GM11168 (cell line): ENCODE measurements around the gene BICRA.
"Not testable (repeated sequence)": the region's sequence is repeated elsewhere in the genome, so short reads cannot be mapped to it uniquely, and the experiment has no call there.

Source experiments
- in situ Hi-C: fragments of 300-500 bp; cut with MboI; formaldehyde crosslinking; loops from one replicate; pipeline ENCODE4 v1.12.0; 2022; ENCODE audit warnings: low sequenced_read_pairs; ENCODE audit not compliant: unreplicated experiment

BICRA gene

DNA sequence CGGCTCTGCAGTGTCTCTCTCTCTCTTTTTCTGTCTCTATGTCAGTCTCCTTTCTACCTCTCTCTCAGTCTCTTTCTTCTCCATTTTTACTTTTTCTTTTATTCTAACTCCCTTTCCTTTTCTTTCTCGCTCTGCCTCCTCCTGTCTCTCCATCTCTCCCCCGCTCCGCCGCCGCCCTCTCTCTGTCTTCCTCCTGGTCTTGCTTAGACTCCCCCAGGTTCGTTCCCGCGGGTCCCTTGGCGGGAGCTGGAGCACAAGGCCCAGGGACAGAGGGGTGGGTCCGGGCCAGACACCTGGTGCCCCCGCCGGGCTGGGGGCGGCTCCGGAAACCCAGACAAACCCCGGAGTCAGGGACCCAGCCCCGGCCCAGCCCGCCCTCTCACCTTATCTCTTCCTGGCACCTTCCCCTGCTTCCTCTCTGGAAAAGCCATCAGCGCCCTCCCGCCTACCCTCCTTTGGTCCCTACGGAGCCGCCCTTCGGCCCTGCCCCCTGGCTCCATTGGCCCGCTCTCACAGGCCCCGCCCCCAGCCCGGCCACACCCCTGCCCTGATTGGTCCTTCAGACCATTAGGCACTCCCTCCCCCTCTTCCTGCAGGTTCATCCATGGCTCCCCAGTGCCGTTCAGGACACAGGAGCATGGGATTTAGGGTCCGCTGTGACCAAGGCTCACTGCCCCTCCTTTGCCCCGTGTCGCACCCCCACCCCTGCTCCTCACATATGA is 121.0 kb downstream of the BICRA start:
- in situ Hi-C loops: no loop called here

DNA sequence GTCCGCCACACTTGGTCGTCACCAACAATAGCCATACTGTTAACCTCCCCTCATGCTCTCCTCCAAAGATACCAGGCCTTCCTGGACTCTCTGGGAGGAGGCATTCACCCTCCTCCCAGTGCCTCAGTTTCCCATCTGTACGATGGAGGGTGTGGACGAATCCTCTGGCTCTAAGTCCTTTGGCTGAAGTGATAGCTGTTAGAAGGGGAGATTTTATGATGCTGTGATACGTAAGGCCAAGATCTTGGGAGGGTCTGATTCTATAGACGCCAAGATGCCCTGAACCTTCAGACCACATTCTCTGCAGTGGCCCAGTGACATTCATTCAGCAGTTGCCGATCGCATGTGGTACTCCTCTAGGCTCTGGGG is 121.6 kb downstream of the BICRA start:
- in situ Hi-C loops: no loop called here

DNA sequence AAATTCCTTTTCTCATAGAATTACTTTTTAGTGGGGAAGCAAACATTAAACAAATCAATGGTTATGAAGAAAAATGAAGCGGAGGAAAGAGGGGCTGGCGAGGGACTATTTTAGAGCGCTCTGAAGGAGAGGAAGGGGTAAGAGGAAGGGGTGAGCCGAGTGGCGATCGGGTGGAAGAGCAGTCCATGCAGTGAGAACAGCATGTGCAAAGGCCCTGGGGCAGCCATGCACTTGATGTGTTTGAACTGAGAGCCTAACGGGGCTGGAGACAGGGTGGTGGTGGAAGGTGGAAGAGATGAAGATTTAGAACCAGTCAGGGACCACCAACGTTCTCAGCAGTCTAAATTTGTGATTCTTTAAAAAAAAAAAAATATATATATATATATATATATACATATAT is 122.0 kb downstream of the BICRA start:
- in situ Hi-C loops: no loop called here

DNA sequence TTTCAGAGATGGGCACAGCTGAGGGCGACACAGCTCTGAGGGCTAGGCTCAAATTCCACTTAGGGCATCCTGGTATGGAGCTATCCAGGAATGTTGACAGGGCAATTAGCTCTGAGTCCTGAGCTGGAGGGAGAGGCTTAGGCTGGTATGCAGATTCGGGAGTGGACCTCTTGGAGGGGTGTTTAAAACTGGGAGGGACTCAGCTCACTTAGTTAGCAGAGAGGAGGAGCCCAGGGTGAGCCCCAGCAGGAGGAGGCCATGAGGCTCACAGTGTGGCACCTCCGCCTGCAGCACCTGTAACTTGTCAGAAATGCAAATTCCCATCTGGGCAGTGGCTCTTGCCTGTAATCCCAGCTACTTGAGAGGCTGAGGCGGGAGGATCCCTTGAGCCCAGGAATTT is 126.2 kb downstream of the BICRA start:
- in situ Hi-C loops: no loop called here

DNA sequence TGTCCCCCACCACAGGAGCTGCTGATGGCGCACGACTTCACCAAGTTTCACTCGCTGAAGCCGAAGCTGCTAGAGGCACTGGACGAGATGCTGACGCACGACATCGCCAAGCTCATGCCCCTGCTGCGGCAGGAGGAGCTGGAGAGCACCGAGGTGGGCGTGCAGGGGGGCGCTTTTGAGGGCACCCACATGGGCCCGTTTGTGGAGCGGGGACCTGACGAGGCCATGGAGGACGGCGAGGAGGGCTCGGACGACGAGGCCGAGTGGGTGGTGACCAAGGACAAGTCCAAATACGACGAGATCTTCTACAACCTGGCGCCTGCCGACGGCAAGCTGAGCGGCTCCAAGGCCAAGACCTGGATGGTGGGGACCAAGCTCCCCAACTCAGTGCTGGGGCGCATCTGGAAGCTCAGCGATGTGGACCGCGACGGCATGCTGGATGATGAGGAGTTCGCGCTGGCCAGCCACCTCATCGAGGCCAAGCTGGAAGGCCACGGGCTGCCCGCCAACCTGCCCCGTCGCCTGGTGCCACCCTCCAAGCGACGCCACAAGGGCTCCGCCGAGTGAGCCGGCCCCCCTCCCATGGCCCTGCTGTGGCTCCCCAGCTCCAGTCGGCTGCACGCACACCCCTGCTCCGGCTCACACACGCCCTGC is 132.1 kb downstream of the BICRA start:
- in situ Hi-C loops: no loop called here

DNA sequence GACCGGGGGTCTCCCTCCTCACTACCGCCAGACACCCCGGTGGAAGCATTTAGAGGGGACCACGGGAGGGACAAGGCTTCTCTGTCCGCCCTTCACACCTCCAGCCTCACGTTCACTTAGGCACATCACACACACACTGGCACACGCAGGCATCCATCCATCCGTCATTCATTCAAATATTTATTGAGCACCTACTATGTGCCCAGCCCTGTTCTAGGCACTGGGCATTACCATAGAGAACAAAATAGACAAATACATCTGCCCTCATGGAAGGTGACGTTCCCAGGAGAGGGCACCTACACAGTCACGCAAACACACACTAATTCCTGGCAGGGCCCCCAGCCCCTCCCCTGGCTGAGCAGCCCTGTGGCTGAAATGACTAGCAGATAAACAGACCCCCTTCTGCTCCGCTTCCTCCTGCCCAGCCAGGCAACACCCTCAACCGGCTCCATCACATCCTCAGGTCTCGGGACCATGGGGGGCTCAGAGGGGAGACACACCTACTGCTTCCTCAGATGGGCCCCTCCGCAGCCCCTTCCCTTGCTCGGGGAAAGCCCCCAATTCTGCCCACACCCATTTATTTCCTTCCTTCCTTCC is 132.7 kb downstream of the BICRA start:
- in situ Hi-C loops: no loop called here

DNA sequence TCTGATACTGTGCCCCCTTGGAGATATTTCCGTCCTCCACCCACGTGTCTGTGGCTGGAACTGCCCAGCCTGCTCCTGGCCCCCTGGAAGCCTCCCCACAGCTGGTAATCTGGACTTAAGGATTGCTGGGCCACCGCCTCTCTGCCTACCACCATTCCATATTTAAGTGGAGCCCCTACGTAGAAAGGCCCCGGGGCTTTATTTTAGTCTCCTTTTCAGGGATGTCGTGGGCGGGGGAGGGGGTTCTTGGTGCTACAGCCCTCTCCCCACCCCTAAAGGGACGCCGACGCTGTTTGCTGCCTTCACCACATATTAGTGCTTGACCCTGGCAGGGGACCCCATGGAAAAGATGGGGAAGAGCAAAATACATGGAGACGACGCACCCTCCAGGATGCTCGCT is 133.7 kb downstream of the BICRA start:
- in situ Hi-C loops: no loop called here

DNA sequence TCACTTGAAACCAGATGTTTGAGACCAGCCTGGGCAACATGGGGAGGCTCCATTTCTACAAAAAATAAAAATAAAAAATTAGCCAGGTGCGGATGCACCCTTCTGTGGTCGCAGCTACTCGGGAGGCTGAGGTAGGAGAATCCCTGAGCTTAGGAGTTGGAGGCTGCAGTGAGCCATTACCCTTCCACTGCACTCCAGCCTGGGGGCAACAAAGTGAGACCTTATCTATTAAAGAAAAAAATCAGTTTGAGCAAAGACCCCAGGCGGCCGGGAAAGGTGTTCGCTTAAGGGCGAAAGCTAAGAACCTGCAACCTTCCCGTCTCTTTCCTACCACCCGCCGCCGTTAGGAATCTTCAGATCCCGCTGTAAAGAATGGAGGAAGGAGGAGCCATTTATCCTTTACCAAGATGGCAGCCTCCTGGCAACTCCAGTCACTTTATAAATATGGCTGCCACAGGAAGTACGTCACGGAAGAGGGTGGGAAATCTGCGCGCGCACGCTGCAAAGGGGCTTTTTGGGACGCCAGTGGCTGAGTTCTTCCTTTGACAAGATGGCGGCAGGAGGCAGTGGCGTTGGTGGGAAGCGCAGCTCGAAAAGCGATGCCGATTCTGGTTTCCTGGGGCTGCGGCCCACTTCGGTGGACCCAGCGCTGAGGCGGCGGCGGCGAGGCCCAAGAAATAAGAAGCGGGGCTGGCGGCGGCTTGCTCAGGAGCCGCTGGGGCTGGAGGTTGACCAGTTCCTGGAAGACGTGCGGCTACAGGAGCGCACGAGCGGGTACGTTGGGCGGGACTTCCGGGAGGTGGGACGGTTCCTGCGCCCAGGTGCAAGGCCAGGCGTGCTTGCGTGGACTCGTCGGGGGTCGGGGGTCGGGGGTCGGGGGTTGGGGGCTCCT is 136.3 kb downstream of the BICRA start, which contains the start of gene NOP53:
Gene NOP53, plus strand, starts transcription at position 537 of the 892 bp plus-strand sequence. Its CDS starts 14 bp downstream, at position 551.
- in situ Hi-C loops: no loop called here

DNA sequence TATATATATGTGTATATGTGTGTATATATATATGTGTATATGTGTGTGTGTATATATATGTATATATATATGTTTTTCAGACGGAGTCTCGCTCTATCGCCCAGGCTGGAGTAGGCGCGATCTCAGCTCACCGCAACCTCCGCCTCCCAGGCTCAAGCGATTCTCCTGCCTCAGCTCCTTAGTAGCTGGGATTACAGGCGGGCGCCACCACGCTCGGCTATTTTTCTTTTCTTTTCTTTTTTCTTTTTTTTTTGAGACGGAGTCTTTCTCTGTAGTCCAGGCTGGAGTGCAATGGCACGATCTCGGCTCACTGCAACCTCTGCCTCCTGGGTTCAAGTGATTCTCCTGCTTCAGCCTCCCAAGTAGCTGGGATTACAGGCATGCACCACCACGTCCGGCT is 137.2 kb downstream of the BICRA start:
- in situ Hi-C loops: not testable (repeated sequence)

DNA sequence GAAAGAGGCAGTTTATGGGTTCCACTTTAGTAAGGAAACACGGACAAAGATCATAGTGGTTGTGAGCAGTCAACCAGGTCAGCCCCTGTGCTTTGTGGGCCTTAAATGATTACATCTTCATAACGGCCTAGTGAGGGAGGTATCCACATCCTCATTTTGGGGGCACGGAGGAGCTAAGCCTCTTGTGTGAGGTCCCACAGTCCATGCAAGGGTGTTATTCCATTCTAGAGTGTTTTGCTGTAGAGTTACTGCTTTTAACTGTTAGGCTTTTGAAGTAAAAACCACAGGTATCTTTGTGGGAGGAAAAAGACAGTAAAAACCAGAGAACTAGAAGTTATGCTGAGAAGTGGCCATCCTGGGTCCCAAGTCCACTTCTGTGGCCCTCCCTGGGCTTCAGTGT is 140.4 kb downstream of the BICRA start:
- in situ Hi-C loops: no loop called here

DNA sequence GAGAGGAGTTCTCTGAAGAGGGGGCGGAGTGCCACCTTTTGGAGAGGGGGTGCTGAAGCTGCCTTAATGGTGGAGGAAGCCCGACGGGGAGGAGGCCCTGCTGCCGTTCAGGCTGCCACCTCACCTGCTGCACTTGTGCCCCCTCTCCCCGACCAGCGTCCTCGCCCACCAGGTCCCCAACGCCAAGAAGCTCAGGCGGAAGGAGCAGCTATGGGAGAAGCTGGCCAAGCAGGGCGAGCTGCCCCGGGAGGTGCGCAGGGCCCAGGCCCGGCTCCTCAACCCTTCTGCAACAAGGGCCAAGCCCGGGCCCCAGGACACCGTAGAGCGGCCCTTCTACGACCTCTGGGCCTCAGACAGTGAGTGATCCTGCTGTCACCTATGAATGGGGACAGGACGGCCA is 141.8 kb downstream of the BICRA start:
- in situ Hi-C loops: no loop called here

DNA sequence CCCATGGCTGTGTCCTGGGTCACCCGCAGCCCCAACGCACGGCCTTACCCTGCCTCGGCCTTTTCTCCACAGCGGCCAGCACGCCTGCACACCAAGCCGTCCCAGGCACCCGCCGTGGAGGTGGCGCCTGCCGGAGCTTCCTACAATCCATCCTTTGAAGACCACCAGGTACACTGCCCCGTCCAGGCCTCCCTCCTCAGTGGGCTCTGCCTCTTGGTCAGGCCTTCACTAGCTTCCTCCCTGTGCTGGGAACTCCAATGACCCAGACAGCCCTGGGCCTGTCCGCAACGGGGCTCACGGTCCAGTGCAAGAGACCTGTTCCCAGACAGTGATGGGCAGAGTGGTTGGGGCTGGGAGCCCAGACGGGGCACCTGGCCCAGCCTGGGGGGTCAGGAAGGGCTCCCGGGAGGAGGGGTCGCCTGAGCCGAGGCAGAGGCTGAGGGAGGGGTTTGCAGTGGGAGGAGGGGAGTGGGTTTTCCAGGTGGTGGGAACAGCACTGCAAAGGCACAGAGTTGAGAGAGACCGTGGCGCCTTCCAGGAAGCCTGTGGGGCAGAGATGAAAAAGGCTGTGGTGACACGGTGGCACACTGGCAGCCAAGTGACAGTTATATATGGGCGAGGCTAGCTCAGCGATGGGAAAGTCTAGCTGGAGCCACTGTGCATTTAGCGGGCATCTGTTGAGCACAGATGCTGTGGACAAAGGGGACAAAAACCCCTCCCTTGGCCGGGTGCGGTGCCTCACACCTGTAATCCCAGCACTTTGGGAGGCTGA is 143.7 kb downstream of the BICRA start:
- in situ Hi-C loops: no loop called here
